ENCODE results near the gene ATG10.
"Not testable (repeated sequence)": the region's sequence is repeated elsewhere in the genome, so short reads cannot be mapped to it uniquely, and the experiment has no call there.

ATG10 gene

DNA sequence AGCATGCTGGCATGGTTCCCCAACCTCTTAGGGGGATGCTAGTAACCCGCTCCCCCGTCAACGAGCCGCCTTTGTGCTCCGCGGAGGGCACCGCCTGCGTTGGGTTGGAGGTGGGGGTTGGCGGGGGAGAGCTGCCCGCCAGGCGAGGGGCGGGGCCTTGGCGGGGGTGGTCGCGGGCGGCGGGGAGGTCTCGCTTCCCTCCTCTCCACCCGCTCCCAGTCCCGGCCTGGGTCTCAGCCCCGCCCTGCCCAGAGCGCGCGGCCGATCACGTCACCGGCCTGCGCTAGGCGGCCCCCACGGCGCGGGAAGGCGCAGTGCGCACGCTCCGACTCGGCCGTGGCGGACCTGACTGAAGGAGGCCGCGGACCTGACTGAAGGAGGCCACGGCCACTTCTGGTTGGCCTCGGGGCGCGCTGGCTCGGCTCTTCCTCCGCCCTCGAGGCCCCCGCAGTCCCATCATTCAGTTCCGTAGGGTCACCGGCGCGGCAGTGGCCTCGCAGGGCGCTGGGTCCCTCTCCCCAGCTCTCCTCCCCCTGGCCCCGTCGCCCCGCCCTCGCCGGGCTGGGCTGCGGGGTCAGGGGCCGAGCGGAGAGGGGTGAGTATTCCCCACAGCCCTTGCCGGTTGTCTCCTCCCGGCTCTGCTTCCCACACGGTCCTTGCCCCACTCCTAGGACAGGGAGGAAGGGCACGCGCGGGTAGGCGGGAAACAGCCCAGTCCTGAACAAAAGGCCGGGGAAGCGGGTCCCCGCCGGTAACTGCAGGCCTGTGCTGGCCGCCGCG is at the start of gene ATG10:
ATG10 (plus strand) TSS at position 312 of the 780 bp plus-strand sequence. CDS start 15,548 bp downstream, outside the sequence.
- DNase-seq: peak; percentile 93

DNA sequence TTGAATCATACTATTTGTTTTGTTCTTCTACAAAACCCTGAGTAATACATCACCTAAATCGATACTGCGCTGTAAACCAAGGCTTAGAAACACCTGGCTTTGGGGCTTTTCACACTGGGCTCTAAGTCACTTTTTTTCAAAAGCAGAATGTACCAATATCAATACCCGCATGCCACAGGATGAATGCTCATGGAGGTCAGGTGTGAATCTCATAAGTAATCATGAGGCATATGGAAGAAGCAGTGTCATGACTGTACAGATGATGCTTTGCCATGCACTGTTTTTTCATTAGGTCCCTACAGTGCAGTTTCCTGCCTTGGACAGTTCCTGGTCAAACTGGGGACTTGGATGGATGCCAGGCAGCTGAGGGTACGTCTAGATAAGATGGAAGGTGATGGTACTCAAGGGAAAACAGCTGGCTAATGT is 49.0 kb upstream of the ATG10 start:
- no peak for DNase-seq

DNA sequence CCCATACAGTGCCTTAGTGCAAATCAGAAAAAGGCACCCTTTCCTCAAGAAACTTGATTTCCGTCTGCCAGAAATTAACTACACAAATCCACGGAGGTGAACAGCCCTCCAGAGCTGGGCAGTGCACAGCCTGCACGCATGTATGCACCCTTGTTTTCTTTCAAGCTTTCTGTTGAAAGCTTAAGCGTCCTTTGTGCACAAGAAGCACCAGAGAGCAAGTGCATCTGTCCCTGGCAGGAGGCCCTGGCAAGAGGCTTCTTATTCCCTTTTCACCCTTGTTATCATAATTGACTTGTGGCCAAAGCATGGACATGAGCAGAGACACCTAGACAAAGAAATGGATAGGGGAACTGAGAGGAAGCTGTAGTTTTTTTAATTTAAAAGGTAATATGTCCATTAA is 47.4 kb upstream of the ATG10 start:
- no peak for DNase-seq

DNA sequence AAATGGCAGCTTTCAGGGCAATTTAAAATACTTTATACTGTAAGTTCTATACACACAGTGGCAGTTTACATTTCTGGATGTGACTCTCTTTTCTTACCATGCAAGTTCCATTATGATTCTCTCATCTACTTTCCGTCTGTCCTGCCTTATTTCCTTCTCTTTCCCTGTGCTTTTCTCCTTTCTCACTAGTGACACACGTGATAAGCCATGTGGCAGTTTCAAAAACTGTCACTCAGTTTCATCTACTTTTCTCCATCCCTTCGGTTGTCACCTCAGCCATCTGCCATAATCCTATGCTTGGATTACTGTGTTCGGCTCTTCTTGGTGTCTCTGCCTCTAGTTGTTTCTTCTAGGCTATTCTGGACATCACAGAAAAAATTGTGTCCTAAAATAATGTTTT is 46.8 kb upstream of the ATG10 start:
- DNase-seq: no peak

DNA sequence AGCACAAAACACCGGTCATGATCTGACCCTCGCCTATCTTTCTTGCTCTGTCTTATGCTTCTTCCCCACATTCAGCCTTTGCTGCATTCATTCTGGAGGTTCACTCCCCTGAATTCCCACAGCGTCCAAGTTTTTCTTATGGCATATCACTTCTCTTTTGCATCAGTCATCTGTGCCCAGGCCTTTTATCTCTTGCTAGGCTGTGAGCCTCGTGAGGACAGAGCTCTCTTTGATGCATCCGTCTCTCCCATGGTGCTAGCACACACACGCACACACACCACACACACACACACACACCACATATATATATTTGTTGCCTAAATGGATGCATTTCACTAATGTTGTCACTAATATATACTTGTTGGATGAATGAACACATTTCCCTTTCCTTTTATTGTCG is 45.8 kb upstream of the ATG10 start:
- no peak for DNase-seq

DNA sequence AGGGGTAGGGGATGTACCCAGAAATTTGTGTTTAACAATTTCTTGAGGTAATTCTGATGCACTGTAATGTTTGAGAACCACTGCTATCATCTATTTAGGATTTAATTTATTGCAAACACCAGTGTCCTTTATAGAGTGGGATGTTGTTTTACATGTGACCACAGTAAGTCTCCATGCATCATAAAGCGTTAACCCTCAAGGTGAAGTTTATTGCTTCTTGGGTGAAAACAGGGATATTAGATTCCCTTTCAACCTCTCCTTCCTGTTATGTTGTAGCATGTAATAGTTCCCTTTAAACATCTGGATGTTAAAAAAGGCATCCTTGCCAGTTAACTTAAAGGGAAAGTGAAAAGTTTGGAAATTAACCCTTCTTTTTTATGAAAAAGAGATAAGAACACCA is 35.8 kb upstream of the ATG10 start:
- DNase-seq: no peak

DNA sequence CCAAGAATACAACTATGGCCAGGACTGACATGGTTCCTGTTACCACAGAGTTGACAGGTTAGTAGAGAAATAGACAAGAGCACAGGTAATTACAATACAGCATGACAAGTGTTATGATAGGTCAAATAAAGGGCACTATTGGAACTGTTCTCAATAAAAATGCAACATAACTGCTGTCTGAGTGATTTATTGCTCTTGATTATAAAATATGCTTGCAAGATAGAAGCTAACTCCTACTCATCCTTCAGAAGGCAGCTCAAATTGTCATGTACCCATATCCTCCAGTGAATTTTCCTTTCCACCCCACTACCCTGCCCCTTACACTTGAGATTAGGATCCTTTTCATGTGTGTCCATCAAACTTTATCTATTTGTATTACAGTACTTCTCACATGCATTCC is 35.1 kb upstream of the ATG10 start:
- DNase-seq: no peak

DNA sequence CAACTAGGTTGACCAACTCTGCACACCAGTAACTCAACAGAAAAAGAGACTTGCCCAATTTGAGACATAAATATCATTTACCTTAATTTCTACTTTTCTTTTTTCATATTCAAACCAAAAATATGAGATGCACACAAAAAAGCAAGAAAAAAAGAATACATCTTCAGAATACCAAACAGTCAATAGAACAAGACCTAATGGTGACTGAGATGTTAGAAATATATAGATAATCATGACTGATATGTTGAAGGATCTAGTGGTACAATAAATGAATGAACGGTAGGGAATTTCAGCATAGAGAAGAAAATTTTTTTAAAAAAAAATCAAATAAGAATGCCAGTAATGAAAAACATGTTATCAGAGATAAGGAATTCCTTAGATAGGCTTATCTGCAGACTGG is 29.1 kb upstream of the ATG10 start:
- no peak for DNase-seq

DNA sequence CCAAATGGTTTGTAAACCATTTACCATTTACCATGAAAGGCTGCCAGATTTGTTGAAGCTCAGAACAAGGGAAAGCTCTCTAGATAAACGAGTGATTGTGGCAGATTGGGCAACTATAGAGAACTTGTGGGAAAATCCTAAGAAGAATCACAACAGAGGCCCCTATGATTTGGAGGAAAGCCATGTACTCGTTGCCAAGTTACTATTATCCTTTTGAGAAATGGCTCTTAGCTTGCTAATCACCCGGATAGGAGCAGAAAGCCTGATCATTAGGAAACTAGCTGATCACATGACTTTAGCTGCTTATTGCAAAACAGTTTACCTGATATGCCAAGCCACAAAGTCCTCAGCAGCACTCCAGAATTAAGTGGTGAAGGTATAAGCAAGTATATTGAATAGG is 23.5 kb upstream of the ATG10 start:
- no peak for DNase-seq

DNA sequence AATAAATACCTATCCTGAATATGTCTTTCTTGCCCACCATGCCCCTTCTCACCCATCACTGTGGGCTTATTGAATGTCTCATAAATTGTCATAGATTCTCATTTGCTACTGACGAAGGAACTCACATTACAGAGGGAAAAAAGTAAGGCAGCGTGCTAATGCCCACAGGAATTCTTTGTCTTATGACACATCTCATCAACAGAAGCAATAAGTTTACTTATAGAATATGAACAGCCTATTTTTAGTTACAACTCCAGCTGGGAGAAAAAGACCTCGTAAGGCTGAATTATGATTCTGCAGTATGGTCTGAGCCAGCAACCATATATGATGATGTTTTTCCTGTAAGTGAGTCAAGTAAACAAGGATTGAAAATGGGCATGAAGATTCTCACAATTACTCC is 22.4 kb upstream of the ATG10 start:
- no peak for DNase-seq

DNA sequence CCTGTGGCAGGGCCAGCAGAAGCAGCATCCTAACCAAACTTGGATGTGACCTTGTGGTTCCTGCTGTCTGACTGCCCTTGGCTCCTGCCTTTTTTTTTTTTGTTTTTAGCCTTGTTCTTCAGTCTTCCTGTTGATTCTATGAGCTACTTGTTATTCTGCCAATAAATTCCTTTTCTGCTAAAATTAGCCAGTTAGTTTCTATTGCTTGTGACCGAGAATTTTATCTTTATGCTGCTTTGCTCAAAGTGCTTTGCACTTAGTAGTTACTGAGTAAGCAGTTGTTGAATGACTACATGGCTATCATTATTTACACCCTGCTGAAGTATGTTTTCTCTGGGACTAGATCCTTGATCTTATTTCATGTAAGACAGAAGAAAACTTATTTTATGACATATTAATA is 20.8 kb upstream of the ATG10 start:
- DNase-seq: no peak

DNA sequence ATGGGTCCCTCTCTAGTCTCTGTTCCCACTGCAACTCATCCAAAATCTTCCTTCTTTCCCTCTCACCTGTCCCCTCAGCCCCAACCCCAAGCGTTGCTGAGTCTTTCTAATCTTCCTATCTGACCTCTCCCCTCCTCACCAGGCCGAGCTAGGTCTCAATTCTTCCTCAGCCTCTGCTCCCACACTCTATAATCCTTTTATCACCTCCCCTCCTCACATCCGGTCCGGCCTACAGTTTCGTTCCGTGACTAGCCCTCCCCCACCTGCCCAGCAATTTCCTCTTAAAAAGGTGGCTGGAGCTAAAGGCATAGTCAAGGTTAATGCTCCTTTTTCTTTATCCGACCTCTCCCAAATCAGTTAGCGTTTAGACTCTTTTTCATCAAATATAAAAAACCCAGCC is 17.0 kb upstream of the ATG10 start:
- not testable (repeated sequence) for DNase-seq

DNA sequence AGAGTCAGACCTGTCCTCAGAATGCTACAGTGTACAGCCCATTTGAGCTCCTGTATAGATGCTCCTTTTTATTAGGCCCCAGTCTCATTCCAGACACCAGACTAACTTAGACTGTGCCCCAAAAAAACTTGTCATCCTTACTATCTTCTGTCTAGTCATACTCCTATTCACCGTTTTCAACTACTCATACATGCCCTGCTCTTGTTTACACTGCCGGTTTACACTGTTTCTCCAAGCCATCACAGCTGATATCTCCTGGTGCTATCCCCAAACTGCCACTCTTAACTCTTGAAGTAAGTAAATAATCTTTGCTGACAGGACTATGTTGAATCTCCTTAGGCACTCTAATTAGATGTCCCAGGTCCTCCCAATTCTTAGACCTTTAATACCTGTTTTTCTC is 13.7 kb upstream of the ATG10 start:
- DNase-seq: not testable (repeated sequence)

DNA sequence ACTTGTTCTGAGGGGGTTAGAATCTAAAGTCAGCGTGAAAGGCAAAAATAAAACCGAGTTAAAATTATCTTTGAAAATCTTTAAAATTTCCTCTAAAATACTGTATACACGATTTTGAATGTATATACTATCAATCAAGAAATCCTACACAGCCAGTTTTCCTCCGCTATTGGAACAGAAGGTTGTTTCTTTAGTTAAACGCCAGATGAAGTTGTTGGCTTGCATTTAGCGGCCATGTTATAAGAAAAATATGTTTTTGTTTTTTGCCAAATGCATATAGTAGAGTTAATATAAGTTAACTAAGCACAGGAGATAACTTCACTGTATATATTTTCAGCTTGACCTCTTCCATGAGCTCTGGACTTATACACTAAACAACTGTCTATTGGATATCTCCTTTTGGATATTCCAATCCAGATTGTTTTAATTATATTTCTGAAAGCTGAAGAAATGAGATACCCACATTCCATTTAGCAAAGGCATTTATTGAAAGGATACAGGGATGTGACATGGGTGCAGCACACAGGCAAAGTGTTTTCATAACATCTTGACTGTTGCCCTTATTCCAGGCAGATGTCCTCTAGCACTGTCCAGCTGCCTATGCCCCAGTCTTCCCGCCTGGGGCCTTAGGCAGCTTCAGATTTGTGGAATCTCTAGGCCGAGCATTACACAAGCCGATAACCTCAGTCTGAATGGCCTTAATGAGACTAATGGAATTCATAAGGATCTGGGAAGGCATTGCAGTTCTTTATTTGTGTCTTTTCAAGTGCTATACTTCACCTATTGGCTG is 10.0 kb upstream of the ATG10 start:
- DNase-seq: no peak

DNA sequence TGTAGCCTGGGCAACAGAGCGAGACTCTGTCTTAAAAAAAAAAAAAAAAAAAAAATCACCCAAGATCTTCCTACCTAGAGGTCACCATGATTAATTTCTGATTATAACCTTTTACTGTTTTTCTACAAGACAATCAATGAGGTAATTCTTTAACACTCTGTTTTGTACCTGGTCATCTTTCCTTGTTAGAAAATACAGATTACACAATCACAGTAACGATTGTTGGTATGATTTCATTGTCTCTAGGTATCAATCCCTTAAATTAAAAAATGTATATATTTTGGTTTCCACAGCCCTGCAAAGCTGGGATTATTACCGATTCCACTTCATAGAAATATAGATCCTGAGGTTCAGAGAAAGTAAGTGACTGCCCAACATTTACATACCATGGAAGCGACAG is 8.3 kb upstream of the ATG10 start:
- no peak for DNase-seq

DNA sequence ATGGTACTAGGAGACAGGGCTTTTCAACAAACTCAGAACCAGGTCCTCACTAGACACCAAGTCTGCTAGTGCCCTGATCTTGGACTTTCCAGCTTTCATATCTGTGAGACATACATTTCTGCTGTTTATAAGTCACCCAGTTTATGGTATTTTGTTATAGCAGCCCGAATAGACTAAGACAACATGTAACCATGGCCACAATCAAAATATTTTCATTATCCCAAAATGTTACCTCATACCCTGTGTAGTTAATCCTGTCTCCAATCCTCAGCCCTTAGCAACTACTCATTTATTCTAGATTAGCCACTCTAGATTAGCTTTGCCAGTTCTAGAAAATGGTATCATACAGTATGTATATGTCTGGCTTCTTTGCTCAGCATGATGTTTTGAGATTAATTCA is 6.3 kb upstream of the ATG10 start:
- no peak for DNase-seq

DNA sequence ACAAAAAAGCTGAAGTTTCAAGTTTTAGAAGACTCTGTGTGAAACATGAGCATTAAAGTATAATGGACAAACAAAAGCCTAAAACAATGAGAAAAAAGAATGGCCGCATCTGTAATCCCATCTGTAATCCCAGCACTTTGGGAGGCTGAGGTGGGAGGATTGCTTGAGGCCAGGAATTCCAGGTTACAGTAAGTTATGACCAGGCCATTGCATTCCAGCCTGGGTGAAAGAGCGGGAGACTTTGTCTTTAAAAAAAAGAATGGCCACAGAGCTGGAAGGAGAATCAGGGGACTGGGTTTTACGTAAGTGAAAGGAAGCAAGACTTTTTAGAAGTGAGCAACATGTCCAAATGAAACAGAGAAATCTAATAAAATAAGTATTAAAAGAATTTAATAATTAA is 2.6 kb upstream of the ATG10 start:
- no peak for DNase-seq

DNA sequence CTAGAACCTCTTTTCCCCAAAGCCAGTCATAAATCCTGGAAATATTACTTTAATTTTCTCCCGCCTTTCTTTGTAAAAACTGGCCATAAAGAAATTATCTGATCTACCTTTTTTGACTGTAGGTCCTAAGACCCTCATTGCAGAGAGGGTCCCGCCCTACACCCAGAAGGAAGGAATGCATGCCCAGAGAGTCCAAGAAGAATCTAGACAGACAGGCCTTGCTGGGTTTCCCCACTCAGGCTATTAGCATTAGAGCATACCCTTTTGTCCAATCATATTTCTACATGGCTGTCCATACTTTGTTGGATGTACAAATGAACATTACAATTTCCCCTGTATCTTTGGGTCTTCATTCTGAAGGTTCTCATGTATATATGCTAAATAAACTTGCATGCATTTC is 1.9 kb upstream of the ATG10 start:
- DNase-seq: no peak

DNA sequence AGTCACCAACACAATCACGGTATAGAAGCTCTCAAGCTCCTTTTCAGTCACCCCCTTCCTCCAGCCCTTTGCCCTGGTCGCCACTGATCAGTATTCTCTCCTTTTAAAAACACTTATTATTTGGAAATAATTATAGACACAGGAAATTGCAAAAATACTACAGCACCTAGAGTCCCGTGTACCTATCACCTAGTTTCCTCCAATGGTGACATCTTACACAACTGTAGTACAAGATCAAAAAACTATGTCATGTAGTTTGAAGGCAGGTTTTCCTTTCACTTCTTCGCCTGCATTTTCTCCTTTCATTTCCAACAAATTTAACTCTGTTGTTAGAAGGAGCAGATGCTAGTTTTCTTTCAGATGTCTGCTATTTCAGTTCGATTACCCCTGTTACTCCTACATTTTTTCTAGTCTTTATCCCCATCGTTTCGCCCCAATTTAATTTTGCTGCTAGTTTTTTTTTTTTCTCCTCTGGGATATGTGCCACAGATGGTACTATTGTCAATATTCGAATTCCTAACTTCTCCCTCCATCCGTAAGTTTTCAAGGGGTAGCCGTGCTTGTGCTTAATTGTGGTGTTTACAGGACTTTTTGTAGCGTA is 612 bp upstream of the ATG10 start:
- DNase-seq: peak; percentile 14

DNA sequence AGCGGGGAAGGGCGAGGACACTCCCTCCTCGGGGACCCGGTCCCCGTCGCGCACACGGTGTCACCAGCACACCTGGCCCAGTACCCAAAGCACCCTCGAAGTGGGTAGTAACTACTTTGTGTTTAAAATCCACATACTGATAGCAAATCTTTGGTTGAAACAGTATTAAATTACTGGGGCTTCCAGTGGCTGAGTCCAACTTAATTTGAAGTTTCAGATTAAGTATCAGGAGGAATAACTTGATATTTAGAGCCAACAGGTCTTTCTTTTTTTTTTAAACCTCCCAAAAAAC is 615 bp downstream of the ATG10 start:
- DNase-seq: no peak

DNA sequence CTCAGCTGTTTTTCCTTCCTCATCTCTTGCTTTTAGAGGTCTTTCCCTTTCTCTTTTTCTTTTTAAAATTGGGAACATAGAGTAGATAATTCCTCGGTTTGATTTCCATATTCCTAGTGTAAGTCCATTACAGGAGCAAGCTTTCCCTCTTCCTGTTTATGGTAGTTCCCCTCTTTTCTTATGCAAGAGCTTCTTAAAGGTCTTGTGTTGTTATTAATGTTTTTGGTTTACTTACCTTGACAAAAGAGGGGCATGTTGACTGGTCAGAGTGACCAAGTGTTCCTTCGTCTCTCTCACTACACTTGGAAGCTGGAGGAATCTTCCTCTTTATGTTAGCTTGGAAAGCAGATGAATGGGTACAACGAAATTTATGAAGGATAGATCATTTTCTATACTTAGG is 8.3 kb downstream of the ATG10 start:
- DNase-seq: no peak

DNA sequence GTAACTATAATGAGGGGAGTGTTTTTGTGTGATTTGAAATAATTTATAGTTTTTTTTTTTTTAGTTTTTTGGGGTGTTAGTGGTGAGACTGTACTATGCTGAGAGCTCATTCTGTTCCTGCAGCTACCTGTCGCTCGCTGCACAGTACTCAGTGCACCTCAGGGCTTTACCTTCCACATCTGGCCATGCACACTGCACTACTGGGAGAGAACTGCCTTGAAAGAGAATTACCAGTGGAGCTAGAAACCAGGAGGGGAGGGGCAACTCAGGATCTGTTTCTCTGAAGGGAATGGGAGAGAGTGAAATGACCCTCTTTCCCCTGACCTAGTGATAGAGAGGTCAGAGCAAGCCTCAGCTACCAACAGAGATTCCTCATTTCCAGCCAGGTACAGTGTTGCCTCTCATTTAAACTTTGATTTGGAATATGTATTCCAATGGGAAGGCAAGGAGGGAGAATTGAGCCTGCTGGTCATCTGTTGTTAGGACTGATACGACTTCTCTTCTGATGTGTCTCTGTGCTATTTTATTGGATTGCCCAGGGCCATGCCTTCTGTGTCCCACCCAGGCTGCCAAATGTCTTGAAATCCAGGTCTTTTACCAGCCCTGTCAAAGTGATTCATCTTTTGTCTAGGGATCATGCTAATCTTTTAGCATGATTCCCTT is 8.9 kb downstream of the ATG10 start:
- DNase-seq: no peak

DNA sequence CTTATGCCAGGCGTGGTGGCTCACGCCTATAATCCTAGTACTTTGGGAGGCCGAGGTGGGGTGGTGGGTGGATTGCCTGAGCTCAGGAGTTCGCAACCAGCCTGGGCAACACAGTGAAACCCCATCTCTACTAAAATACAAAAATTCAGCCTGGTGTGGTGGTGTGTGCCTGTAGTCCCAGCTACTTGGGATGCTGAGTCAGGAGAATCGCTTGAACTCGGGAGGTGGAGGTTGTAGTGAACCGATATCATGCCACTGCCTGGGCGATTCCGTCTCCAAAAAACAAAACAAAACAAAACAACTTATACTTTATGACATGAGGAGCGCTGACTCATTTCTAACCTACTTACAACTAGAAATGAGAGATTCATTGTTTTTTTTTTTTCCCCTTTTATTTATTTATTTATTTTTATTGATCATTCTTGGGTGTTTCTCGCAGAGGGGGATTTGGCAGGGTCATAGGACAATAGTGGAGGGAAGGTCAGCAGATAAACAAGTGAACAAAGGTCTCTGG is 10.4 kb downstream of the ATG10 start:
- DNase-seq: not testable (repeated sequence)
